Mammary epithelial cell (primary cell): ENCODE measurements around the gene LRRIQ1.

Experiments used
- EZH2 ChIP-seq: IDR thresholded peaks from 2 replicates; pipeline ENCODE4 v1.6.1; 2012; ENCODE audit warnings: low read length, inconsistent platforms, borderline replicate concordance
- TF ChIP-seq, protein P1 (sequence below), 2 donors: IDR thresholded peaks in 1 of 2; conservative IDR thresholded peaks in 1 of 2; 2 replicates each; pipeline ENCODE4 v1.5.1; 2011 to 2012; ENCODE audit warnings: inconsistent platforms in 2 of 2, low read length in 2 of 2, mild to moderate bottlenecking in 2 of 2, control low read depth in 1 of 2, low read depth in 1 of 2; ENCODE audit not compliant: insufficient read depth in 1 of 2; ENCODE audit errors: extremely low read depth in 1 of 2

DNA sequence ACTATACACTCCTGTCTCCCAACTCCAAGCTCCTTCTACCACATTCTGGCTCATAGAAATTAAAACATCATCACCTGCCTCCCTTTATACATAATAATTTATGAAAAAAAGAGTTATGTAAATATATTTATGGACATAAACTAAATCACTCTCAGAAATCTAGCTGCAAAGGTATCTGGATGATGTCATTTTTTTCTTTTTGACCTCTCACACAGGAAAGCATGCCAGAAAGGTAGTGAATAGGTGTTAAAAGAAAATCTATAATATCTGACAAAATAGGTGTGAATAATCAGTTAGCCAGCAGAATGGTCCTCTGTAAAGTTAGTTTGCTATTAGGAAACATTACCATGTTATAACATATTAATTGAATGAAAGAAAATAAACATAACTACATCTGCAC is 7.7 kb downstream of the LRRIQ1 start:
- TF ChIP-seq, protein P1, sequence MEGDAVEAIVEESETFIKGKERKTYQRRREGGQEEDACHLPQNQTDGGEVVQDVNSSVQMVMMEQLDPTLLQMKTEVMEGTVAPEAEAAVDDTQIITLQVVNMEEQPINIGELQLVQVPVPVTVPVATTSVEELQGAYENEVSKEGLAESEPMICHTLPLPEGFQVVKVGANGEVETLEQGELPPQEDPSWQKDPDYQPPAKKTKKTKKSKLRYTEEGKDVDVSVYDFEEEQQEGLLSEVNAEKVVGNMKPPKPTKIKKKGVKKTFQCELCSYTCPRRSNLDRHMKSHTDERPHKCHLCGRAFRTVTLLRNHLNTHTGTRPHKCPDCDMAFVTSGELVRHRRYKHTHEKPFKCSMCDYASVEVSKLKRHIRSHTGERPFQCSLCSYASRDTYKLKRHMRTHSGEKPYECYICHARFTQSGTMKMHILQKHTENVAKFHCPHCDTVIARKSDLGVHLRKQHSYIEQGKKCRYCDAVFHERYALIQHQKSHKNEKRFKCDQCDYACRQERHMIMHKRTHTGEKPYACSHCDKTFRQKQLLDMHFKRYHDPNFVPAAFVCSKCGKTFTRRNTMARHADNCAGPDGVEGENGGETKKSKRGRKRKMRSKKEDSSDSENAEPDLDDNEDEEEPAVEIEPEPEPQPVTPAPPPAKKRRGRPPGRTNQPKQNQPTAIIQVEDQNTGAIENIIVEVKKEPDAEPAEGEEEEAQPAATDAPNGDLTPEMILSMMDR (conservative IDR thresholded peaks at IDR 0.05 in 1 of 2, IDR thresholded peaks at IDR 0.05 in 1 of 2; ENCODE audit: extremely low read depth in 1 of 2, insufficient read depth in 1 of 2, low read depth in 1 of 2, low read length in 2 of 2), result no peak
- TF ChIP-seq EZH2, result no peak
